Activated CD8-positive, alpha-beta T cell treated with anti-CD3 and anti-CD28 coated beads for 36 hours (primary cell): Measurements from ENCODE around the gene ADGRV1. TPM values are rescaled to one million over a fixed set of nuclear protein-coding genes. Genes with fewer than 3 reads are reported as not detected.
"Not testable (repeated sequence)": the region's sequence is repeated elsewhere in the genome, so short reads cannot be mapped to it uniquely, and the experiment has no call there.

Experiments
- ATAC-seq: fragments of 200-7000 bp; cut with Tn5 transposase; one replicate; pipeline ENCODE4 v1.10.0; 2021; ENCODE audit warnings: mild to moderate bottlenecking, moderate library complexity
- CTCF ChIA-PET: fragments of 350-600 bp; sonication (Branson Sonifier 250); formaldehyde crosslinking; loops from one replicate; lab custom pipeline; 2021; ENCODE audit warnings: antibody characterized with exemption; lab: Charles Lee
- POLR2A ChIA-PET: fragments of 350-600 bp; sonication (Branson Sonifier 250); formaldehyde crosslinking; loops from one replicate; lab custom pipeline; 2021; ENCODE audit warnings: antibody characterized with exemption; lab: Charles Lee
- DNase-seq: peaks from one replicate; pipeline ENCODE4 v3.0.0-alpha.2; 2020
- H3K27ac Mint-ChIP-seq: one replicate; pipeline ENCODE4 v1.8.0; 2021; ENCODE audit warnings: mild to moderate bottlenecking, mixed read lengths
- H3K27me3 Mint-ChIP-seq: one replicate; pipeline ENCODE4 v1.8.0; 2021; ENCODE audit warnings: mixed read lengths
- H3K36me3 Mint-ChIP-seq: one replicate; pipeline ENCODE4 v1.8.0; 2021; ENCODE audit warnings: low read depth, mixed read lengths
- H3K4me1 Mint-ChIP-seq: one replicate; pipeline ENCODE4 v1.8.0; 2021; ENCODE audit warnings: low read depth, mixed read lengths
- H3K4me3 Mint-ChIP-seq: one replicate; pipeline ENCODE4 v1.8.0; 2021; ENCODE audit warnings: mild to moderate bottlenecking, moderate library complexity, mixed read lengths
- H3K9me3 Mint-ChIP-seq: one replicate; pipeline ENCODE4 v1.8.0; 2021; ENCODE audit warnings: mixed read lengths
- intact Hi-C: fragments of 100-400 bp; cut with micrococcal nuclease; formaldehyde crosslinking; loops from one replicate; pipeline ENCODE4 v1.10.0; 2022
- total RNA-seq, 2 experiments: library from RNA; stranded (reverse); gene quantifications; one replicate each; pipeline ENCODE4 v1.2.3, GENCODE V29; 2021
- TF ChIP-seq, protein P1 (sequence below): fragments of 200-600 bp; IDR thresholded peaks from one replicate; pipeline ENCODE4 v1.8.0; 2022; ENCODE audit warnings: antibody characterized with exemption, mild to moderate bottlenecking

Gene ADGRV1
- total RNA-seq, 2 experiments from 2014 or later = 0.18 TPM; not detected in 1

DNA sequence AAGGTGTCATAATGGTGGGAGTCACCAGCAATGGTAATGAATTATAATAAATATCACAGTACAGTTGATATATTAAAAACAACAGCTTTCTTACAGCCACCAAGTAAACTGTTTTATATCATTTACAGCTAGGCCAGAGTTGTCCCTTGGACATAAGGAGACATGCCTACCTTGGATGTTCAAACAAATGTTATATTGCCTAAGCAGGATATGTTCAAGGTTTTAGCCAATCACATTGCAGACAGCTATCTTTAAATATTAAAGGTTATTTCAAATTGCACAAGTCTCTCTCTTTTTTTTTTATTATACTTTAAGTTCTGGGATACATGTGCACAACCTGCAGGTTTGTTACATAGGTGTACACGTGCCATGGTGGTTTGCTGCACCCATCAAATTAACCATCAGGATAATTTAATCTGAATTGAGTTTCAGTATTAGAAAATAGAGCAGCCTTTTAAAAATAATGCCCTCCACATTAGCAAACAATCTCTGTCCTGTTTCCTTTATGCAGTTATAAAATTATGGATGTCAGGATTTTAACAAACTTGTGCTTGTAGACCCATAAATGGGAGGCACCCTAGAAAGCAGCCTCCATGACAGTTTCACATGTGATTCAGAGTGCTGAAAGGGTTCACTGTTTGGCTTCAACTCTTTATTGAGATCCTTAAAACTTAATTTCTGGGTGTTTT, 483.8 kb downstream of the ADGRV1 start:
- Mint-ChIP-seq H3K4me1 (no peaks in the 10 kb centered on the region), H3K9me3 (no peaks in the 10 kb centered on the region), H3K27ac (no peak overlapping the region), H3K27me3 (peaks cover 2% of the 10 kb centered on the region), H3K4me3 (no peak overlapping the region), H3K36me3 (no peaks in the 10 kb centered on the region)
- CTCF ChIA-PET = interaction anchor here (1.6 kb wide), 1 partner anchor 377 kb away, joined by 4 read pairs; no protein-coding TSS in a partner anchor
- no peak for DNase-seq
- TF ChIP-seq, protein P1, sequence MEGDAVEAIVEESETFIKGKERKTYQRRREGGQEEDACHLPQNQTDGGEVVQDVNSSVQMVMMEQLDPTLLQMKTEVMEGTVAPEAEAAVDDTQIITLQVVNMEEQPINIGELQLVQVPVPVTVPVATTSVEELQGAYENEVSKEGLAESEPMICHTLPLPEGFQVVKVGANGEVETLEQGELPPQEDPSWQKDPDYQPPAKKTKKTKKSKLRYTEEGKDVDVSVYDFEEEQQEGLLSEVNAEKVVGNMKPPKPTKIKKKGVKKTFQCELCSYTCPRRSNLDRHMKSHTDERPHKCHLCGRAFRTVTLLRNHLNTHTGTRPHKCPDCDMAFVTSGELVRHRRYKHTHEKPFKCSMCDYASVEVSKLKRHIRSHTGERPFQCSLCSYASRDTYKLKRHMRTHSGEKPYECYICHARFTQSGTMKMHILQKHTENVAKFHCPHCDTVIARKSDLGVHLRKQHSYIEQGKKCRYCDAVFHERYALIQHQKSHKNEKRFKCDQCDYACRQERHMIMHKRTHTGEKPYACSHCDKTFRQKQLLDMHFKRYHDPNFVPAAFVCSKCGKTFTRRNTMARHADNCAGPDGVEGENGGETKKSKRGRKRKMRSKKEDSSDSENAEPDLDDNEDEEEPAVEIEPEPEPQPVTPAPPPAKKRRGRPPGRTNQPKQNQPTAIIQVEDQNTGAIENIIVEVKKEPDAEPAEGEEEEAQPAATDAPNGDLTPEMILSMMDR = no peak
- no peak for ATAC-seq
- POLR2A ChIA-PET = no interaction called here
- intact Hi-C loops = no loop called here

DNA sequence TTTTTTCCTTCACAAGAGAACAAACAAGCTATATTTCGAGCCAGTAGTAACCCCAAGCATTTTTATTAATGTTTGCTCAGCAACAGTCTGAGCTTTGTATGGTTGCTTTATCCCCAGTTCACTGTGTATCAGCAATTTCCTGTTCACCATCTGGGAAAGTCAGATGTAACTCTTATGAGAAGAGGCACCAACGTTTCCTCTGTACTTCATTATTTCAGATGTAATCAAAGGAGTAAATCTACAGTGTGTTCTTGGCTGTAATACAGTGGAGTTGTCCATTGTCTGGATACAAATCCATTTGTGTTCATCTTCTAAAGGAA, 484.3 kb downstream of the ADGRV1 start:
- intact Hi-C loops = no loop called here
- TF ChIP-seq, protein P1 = no peak
- DNase-seq = no peak
- H3K27ac Mint-ChIP-seq = no peak overlapping the region
- ChIA-PET CTCF (interaction anchor here (1.3 to 1.6 kb wide), 2 partner anchors 18 to 377 kb away, joined by 3 to 4 read pairs; no protein-coding TSS in a partner anchor), POLR2A (no interaction called here)
- H3K4me1 Mint-ChIP-seq = no peaks in the 10 kb centered on the region
- no peaks in the 10 kb centered on the region for H3K9me3 Mint-ChIP-seq
- no peak for ATAC-seq
- H3K27me3 Mint-ChIP-seq = peaks cover 2% of the 10 kb centered on the region
- H3K4me3 Mint-ChIP-seq = no peak overlapping the region
- H3K36me3 Mint-ChIP-seq = no peaks in the 10 kb centered on the region

DNA sequence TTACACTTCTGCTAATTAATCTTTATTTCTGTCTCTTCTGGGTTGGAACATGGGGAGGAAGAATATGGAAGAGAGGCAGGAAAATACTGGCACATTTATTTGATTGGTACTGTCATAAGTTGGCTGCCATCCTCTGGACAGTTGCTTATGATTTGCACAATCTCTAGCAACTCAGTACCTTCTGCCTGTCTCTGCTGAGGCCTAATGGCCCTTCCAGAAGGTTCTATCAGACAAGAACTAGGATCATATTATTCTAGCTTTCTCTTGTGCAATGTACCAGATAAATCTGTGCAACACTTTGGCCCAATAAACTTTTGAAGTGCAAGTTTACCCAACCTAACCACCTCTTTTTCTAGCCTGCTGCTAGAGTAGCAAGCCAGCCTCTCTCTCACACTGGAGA, 489.5 kb downstream of the ADGRV1 start:
- no peak for DNase-seq
- intact Hi-C loops = no loop called here
- no peaks in the 10 kb centered on the region for H3K4me1 Mint-ChIP-seq
- no peaks in the 10 kb centered on the region for H3K36me3 Mint-ChIP-seq
- H3K9me3 Mint-ChIP-seq = no peaks in the 10 kb centered on the region
- H3K4me3 Mint-ChIP-seq = no peak overlapping the region
- no peak for ATAC-seq
- POLR2A ChIA-PET = no interaction called here
- H3K27me3 Mint-ChIP-seq = peaks cover 5% of the 10 kb centered on the region
- H3K27ac Mint-ChIP-seq = no peak overlapping the region
- TF ChIP-seq, protein P1 = no peak
- CTCF ChIA-PET = interaction anchor here (1.5 kb wide), 1 partner anchor 14 kb away, joined by 3 read pairs; no protein-coding TSS in a partner anchor

DNA sequence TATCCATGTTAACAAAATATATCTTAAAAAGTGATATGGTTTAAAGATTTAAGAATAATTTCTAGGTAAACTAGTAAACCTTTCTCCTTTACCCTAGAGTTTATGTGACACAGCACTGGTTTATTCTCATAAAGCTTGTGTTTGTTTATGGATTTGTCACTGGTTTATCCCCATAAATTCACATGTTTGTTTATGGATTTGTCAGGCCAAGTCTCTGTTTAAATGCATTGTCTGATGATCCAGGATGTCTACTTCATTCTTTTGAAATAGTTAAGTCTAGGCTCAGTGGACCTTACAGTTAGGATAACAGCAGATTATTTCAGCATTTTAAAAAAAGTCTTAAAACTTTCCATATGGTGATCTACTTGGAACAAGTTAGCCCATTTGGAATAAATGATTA, 490.5 kb downstream of the ADGRV1 start:
- H3K27me3 Mint-ChIP-seq = peaks cover 8% of the 10 kb centered on the region
- H3K9me3 Mint-ChIP-seq = no peaks in the 10 kb centered on the region
- TF ChIP-seq, protein P1 = no peak
- ChIA-PET POLR2A (no interaction called here), CTCF (interaction anchor here (1.1 to 1.2 kb wide), 2 partner anchors 9 to 117 kb away, joined by 3 to 4 read pairs; no protein-coding TSS in a partner anchor)
- no peaks in the 10 kb centered on the region for H3K4me1 Mint-ChIP-seq
- H3K4me3 Mint-ChIP-seq = no peak overlapping the region
- ATAC-seq = no peak
- DNase-seq = no peak
- intact Hi-C loops = no loop called here
- H3K27ac Mint-ChIP-seq = no peak overlapping the region
- no peaks in the 10 kb centered on the region for H3K36me3 Mint-ChIP-seq

DNA sequence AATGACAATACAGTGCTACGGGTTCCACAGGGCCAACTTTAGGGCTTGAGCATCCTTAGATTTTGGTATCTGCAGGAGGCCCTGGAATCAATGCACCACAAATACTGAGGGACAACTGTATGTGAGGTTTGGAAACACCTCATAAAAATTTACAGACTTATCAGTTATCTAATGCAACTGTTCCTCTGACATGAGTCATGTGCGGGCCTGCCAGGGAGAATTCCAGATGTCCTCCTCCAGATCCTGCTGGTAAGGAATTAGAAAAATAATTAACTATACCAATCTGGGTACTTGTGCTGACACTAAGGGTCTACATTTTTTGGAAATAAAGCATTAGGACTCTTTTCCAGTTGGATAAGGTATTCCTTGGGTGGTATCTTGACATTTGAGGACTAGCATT, 491.2 kb downstream of the ADGRV1 start:
- H3K36me3 Mint-ChIP-seq = no peaks in the 10 kb centered on the region
- ChIA-PET POLR2A (no interaction called here), CTCF (interaction anchor here (1.1 to 1.2 kb wide), 2 partner anchors 9 to 118 kb away, joined by 3 to 4 read pairs; no protein-coding TSS in a partner anchor)
- intact Hi-C loops = no loop called here
- TF ChIP-seq, protein P1 = no peak
- H3K27ac Mint-ChIP-seq = no peak overlapping the region
- no peak overlapping the region for H3K4me3 Mint-ChIP-seq
- DNase-seq (no peak), ATAC-seq (no peak)
- H3K27me3 Mint-ChIP-seq = peaks cover 12% of the 10 kb centered on the region
- no peaks in the 10 kb centered on the region for H3K9me3 Mint-ChIP-seq
- H3K4me1 Mint-ChIP-seq = no peaks in the 10 kb centered on the region

DNA sequence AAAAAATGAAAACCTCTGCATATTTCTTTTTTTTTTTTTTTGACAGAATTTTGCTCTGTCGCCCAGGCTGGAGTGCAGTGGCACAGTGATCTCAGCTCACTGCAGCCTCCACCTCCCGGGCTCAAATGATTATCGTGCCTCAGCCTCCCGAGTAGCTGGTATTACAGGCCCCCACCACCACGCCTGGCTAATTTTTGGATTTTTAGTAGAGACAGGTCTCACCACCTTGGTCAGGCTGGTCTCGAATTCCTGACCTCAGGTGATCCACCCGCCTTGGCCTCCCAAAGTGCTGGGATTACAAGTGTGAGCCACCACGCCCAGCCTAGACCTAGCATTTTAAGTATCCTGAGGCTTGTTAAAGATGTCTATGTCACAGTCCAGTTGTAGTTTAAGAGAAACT, 493.8 kb downstream of the ADGRV1 start:
- H3K36me3 Mint-ChIP-seq, H3K4me1 Mint-ChIP-seq, DNase-seq, CTCF ChIA-PET, H3K4me3 Mint-ChIP-seq, H3K9me3 Mint-ChIP-seq, H3K27ac Mint-ChIP-seq, ATAC-seq, intact Hi-C loops, POLR2A ChIA-PET: not testable (repeated sequence)
- H3K27me3 Mint-ChIP-seq = peaks cover 15% of the 10 kb centered on the region
